Measurements from ENCODE around the gene CRISPLD2.

Gene CRISPLD2

DNA sequence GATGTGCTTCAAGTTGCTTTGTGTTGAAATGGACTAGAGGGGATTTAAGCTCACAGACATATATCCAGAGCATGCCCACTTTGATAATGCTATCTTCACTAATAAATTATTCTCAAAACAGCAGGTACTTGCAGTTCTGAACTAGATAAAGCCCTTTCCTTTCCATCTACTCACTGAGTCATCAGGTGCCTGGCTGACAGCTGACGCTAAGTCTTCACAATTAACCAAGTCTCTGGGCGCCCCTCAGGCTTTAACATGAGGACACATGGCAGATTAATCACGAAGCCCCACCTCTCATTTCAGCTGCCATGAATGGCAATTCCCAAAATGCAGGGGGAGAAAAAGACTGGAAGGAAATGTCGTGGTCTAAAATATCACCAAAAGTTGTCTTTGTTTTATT, 29.5 kb upstream of the CRISPLD2 start:
- no peak for DNase-seq (ENCODE audit: low spot score in 2 of 2)
- Mint-ChIP-seq H3K36me3 (peaks cover 6% of the 10 kb centered on the region), H3K4me3 (no peak overlapping the region), H3K9me3 (no peaks in the 10 kb centered on the region), H3K27ac (no peak overlapping the region), H3K4me1 (no peaks in the 10 kb centered on the region)
- ATAC-seq, result no peak

DNA sequence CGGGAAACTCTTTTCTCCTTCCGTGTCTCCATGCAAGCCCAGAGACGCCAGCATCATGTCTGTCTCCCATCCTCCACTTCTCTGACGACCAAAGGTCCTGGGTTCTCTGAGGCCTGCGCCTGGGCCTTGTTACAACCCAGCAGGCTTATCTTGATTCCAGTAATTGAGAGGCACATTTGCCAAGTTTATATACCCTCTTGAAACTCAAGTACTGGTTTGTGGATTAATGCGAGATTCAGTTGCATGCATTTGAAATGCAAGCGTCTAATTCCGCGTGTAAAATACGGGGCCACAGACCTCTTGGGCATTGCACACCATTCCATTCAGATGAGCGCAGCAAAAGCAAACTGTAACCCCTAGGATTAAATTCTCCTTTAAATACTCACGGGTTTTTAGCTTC, 28.7 kb upstream of the CRISPLD2 start:
- H3K36me3 Mint-ChIP-seq, result peaks cover 2% of the 10 kb centered on the region
- H3K4me3 Mint-ChIP-seq, result no peak overlapping the region
- H3K9me3 Mint-ChIP-seq, result no peaks in the 10 kb centered on the region
- DNase-seq (ENCODE audit: low spot score in 2 of 2) (no peak), ATAC-seq (no peak)
- H3K4me1 Mint-ChIP-seq, result no peaks in the 10 kb centered on the region
- H3K27ac Mint-ChIP-seq, result no peak overlapping the region

DNA sequence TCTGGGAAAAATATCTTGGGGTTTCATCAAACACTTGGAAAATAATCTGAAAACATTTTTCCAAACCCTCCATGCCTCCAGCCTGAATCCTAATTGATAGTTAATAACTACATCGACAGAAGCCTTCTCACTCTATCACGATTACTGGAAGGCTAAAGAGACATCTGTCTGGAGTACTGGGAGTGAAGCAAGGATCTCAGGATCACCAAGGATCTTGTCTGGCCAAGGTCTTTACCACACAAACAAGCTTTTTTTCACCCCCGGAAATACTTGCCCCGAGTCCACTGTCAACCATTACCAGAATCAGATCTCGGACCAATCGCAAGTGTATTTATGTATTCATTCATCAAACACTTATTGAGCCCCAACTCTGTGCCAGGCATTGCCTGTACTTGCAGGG, 28.3 kb upstream of the CRISPLD2 start:
- ATAC-seq (no peak), DNase-seq (ENCODE audit: low spot score in 2 of 2) (no peak)
- no peaks in the 10 kb centered on the region for H3K4me1 Mint-ChIP-seq
- no peak overlapping the region for H3K4me3 Mint-ChIP-seq
- H3K9me3 Mint-ChIP-seq, result no peaks in the 10 kb centered on the region
- no peaks in the 10 kb centered on the region for H3K36me3 Mint-ChIP-seq
- H3K27ac Mint-ChIP-seq, result no peak overlapping the region

DNA sequence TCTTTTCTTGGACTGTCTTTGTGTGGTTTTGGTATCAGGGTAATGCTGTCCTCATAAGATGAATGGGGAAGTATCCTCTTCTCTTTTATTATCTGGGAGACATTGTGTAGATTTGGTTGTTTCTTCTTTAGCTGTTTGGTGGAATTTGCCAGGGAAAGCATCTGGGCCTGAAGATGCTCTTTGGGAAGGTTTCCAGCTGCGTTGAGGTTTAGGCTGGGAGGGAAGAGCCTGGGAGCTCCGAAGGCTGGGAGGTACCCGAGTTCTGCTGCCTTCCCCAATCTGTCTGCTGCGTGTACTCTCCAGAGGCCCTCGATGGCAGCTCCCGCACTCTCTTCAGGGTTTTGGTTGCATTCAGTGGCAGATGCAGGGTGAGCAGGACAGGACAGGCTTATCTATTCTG, 25.6 kb upstream of the CRISPLD2 start:
- no peak overlapping the region for H3K4me3 Mint-ChIP-seq
- ATAC-seq (no peak), DNase-seq (ENCODE audit: low spot score in 2 of 2) (no peak)
- no peaks in the 10 kb centered on the region for H3K9me3 Mint-ChIP-seq
- H3K36me3 Mint-ChIP-seq, result no peaks in the 10 kb centered on the region
- no peaks in the 10 kb centered on the region for H3K4me1 Mint-ChIP-seq
- no peak overlapping the region for H3K27ac Mint-ChIP-seq

DNA sequence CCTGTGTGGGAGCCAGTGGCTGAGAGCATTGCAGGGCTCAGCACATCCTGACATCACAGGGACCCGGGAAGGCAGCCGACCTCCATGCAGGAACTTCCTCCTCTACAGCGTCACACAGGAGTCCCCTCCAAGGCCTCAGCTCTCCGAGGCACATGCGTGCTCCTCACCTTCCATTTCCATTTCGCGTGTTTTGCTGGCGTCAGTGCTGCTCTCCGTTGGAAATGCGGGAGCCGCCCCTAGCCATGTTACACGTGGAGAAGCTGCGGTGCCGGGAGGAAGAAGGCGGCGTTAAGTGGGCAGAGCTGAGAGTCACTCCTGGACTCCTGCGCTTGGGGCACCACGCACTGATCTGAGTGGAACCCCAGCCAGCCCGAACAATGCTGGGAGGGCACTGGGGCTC, 25.2 kb upstream of the CRISPLD2 start:
- no peaks in the 10 kb centered on the region for H3K4me1 Mint-ChIP-seq
- no peaks in the 10 kb centered on the region for H3K9me3 Mint-ChIP-seq
- no peak overlapping the region for H3K4me3 Mint-ChIP-seq
- DNase-seq (ENCODE audit: low spot score in 2 of 2) (no peak), ATAC-seq (no peak)
- no peaks in the 10 kb centered on the region for H3K36me3 Mint-ChIP-seq
- H3K27ac Mint-ChIP-seq, result no peak overlapping the region

DNA sequence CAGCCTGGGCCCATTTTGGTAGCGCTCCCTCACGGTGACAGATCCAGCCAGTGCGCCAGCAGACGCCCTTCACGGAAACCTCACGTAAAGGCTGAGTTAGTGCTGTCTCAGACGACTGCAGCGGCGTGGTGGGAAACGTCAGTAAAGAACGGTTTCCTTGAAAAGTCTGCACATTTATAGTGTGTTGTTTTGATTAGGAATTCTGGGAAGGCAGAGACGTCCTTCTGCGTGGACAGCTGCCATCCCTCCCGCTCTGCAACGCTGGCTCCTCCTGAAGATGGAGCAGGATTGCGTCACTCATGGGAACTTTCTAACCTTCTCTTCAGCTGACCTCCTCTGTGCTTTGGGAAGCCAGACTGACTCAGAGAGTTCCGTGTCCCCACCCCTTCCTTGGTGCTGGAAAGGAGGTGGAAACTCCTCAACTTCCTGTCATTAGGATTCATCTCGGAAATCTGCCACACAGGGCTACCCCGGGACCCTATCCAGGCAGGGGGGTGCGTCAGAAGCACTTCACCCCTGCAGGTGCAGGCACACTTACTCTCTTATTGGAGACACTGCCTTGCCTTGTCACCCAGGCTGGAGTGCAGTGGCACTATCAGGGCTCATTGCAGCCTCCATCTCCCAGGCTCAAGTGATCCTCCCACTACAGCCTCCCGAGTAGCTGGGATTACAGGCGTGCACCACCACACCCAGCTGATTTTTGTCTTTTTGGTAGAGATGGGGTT, 24.3 kb upstream of the CRISPLD2 start:
- DNase-seq (ENCODE audit: low spot score in 2 of 2), result no peak

DNA sequence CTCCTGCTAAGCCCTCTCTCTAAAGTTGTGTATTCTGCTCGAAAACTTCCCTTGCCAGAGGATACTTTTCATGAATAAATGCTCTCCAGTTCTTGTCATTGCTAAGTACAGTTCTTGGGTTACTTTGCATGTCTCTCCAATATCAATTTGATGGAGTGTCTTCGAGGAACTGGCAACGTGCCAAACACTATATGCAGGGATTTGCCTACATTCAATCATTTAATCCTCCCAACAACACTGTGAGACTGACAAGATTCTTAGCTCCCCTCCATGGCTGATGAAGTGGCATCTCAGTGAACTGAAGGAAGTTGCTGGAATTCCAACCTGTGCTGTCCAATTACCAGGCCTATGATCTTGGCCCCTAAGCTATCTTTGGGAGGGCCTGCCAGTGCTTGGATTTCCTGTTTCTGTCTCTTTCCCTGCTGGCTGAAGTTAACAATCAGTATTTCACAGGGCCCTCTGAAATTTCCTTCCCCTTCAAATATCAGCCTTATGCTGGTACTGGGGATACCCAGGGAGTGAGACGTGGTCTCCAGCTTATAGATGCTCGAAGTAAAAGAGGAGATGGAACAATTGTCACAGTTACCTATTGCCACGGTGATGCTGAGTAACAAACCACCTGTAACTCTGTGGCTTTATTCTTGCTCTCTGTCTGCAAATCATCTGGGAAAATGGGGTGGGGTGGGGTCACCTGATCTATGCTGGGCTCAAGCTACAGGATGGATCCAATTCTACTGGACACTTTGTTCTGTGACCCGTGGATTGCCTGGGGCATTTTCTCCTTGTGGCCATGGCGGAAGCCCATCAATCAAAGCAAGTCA, 19.4 kb upstream of the CRISPLD2 start:
- ATAC-seq (no peak), DNase-seq (ENCODE audit: low spot score in 2 of 2) (no peak)
- Mint-ChIP-seq H3K9me3 (peaks cover 3% of the 10 kb centered on the region), H3K4me3 (no peak overlapping the region), H3K4me1 (no peaks in the 10 kb centered on the region), H3K36me3 (no peaks in the 10 kb centered on the region), H3K27ac (no peak overlapping the region)

More for the DNA sequence above, 24.3 kb upstream of the CRISPLD2 start:
- no peaks in the 10 kb centered on the region for H3K9me3 Mint-ChIP-seq
- ATAC-seq, result no peak
- H3K4me3 Mint-ChIP-seq, result no peak overlapping the region
- H3K36me3 Mint-ChIP-seq, result no peaks in the 10 kb centered on the region
- H3K27ac Mint-ChIP-seq, result no peak overlapping the region
- H3K4me1 Mint-ChIP-seq, result no peaks in the 10 kb centered on the region

DNA sequence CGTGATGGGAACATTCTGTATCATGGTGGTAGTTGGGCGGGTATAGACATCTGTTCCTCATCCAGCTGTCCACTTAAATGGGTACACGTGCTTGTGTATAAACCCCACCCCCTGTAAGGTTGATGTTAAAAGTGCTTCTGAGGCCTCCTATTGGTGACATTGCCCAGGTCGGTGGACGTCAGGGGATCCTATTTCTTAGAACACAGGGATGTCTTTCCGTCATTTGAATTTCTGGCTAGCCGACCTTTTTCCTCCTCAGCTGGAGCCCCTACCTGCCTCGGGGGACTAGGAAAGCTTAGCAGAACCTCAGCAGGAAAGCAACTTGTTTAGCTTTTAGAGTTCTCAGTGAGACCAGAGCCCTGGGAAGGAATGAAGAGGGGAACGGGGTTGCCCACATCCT, 16.6 kb upstream of the CRISPLD2 start:
- ATAC-seq (no peak), DNase-seq (ENCODE audit: low spot score in 2 of 2) (no peak)
- no peak overlapping the region for H3K27ac Mint-ChIP-seq
- H3K36me3 Mint-ChIP-seq, result no peaks in the 10 kb centered on the region
- H3K4me3 Mint-ChIP-seq, result no peak overlapping the region
- no peaks in the 10 kb centered on the region for H3K4me1 Mint-ChIP-seq
- peaks cover 3% of the 10 kb centered on the region for H3K9me3 Mint-ChIP-seq

DNA sequence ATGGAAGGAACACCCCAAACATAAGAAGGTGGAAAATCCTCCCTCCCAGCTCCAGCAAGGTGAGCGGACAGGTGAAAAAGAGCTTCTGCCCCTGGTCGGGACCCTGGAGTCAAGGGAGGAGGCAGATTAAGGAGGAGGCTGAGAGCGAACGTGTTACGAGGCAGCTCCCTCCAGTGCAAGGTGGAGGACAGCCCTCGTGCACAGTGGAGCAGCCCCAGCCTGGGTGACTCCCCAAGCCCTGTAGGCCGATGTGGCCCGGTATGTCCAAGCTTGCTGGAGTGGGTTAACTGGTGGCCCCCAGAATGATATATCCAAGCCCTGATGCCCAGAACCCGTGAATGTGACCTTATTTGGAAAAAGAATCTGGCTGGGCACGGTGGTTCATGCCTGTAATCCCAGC, 15.5 kb upstream of the CRISPLD2 start:
- Mint-ChIP-seq H3K9me3 (peaks cover 3% of the 10 kb centered on the region), H3K27ac (no peak overlapping the region), H3K36me3 (no peaks in the 10 kb centered on the region), H3K4me1 (no peaks in the 10 kb centered on the region), H3K4me3 (no peak overlapping the region)
- ATAC-seq (no peak), DNase-seq (ENCODE audit: low spot score in 2 of 2) (no peak)

DNA sequence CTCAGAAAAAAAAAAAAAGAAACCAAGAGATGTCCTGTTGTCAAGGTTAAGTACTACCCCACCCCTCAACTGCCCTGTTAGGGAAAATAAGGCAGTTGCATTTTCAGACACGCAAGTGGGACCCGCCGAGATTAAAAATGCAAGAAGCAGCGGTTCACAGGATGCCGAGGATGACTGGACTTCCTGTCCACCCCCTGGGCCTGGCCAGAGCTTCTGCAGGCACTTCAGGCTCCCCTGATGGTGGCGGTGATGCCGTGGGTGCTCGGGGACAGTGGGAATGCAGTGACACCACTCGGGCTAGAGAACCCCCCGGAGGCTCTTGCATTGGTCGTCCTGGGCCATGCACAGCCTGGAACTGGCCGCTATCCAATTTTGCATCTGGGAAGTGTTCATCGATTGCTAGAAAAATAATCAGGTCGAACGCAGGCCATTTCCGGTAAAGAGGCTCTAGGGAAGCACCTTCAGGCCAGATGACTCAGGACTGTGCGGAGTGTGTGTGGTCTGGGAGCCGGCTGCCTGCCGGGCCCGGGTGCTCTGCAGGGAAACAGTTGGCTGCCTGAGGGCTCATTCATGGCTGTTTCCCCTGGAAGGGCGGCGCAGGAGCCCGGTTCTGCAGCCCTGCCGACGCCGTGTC, 13.4 kb upstream of the CRISPLD2 start:
- no peak for DNase-seq (ENCODE audit: low spot score in 2 of 2)
- no peak overlapping the region for H3K4me3 Mint-ChIP-seq
- no peaks in the 10 kb centered on the region for H3K4me1 Mint-ChIP-seq
- H3K9me3 Mint-ChIP-seq, result no peaks in the 10 kb centered on the region
- no peaks in the 10 kb centered on the region for H3K36me3 Mint-ChIP-seq
- peak; percentile 59 for ATAC-seq
- H3K27ac Mint-ChIP-seq, result no peak overlapping the region

DNA sequence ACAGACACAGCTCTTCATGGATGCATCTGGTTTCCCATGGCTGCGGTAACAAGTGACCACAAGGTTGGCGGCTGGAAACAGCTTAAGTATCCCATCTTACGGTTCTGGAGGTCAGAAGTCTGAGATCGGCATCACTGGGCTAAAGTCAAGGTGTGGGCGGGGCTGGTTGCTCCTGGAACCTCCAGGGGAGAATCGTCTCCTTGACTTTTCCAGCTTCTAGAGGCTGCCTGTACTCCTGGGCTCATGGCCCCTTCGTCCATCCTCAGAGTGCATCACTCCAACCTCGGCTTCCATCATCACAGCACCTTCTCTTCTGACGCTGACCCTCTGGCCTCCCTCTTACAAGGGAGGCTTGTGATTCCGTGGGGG, 12.9 kb upstream of the CRISPLD2 start:
- H3K4me1 Mint-ChIP-seq, result no peaks in the 10 kb centered on the region

DNA sequence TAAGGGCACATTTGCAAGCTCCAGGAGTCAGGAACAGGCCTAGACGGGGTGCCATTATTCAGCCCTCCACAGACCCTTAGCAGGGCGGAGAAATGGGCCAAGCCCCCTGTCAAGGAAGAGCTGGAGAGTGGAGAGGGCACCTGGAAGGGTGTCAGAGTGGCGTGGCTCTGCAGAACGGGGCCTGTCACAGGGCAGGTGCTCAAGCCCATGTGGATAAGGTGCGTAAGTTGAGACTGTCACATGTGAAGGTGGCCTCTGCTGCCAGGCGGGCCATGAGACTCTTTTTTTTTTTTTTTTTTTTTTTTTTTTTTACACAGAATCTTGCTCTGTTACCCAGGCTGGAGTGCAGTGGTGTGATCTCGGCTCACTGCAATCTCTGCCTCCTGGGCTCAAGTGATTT, 12.0 kb upstream of the CRISPLD2 start:
- H3K4me1 Mint-ChIP-seq, result peaks cover under 1% of the 10 kb centered on the region
- no peaks in the 10 kb centered on the region for H3K9me3 Mint-ChIP-seq
- H3K27ac Mint-ChIP-seq, result no peak overlapping the region
- H3K4me3 Mint-ChIP-seq, result no peak overlapping the region
- H3K36me3 Mint-ChIP-seq, result no peaks in the 10 kb centered on the region
- ATAC-seq (no peak), DNase-seq (ENCODE audit: low spot score in 2 of 2) (no peak)

More for the DNA sequence above, 12.9 kb upstream of the CRISPLD2 start:
- DNase-seq (ENCODE audit: low spot score in 2 of 2) (no peak), ATAC-seq (no peak)
- Mint-ChIP-seq H3K4me3 (no peak overlapping the region), H3K27ac (no peak overlapping the region), H3K9me3 (no peaks in the 10 kb centered on the region), H3K36me3 (no peaks in the 10 kb centered on the region)

DNA sequence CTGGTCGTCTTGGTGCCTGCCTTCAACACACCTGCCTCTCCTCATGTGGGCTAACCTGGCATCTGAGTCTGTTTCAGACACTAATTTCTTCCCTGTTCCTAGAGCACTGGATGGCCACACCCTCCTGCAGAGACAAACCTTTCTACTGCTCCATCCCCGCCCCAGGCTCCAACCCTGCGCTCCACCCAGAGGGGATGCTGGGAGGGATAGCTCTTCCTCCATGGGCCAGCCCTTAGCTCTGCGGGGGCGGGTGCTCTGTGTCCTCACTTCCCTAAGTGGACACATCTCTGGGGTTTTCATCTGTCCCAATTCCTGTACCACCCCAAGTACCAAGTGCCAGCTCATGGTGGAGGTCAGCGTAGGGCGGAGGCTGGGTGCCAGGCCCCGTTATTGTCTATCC, 11.0 kb upstream of the CRISPLD2 start:
- H3K4me3 Mint-ChIP-seq, result no peak overlapping the region
- ATAC-seq (no peak), DNase-seq (ENCODE audit: low spot score in 2 of 2) (no peak)
- no peaks in the 10 kb centered on the region for H3K9me3 Mint-ChIP-seq
- peaks cover 6% of the 10 kb centered on the region for H3K4me1 Mint-ChIP-seq
- no peaks in the 10 kb centered on the region for H3K36me3 Mint-ChIP-seq
- H3K27ac Mint-ChIP-seq, result no peak overlapping the region

DNA sequence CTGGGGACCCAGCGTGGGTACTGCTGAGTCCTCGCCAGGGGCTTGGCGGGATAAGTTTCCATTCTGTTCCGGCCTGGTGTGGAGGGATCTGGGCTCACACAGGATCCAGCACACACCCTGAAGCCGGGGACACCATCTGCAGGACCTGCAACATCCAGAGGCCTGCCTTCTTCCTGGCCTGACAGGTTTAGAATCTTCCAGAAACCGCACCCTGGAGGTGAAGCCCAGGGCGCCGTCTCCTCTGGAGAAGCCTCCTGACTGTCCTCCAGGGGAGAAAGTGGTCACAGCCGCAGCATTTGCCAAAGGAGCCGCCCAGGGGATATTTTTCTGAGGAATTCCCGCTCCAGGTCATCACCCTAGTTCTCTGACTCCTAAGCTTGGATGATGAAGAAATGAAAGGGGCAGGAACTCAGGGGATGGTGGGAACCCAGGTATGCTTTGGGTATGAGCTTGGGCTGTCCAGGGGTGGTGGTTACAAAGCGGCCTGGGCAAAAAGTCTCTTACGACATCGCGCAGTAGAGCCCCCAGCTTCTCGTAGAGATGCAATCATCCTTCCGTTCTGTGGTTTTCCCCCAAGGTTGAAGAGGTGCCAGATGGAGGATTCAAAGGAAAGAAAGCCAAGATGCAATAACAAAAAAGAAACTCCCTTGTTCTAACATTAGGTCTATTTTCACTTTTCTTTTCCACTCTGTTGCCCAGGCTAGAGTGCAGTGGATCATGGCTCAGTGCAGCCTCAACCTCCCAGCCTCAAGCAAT, 9.1 kb upstream of the CRISPLD2 start:
- H3K27ac Mint-ChIP-seq, result no peak overlapping the region
- DNase-seq (ENCODE audit: low spot score in 2 of 2) (no peak), ATAC-seq (peak; percentile 34)
- H3K4me1 Mint-ChIP-seq, result peaks cover 6% of the 10 kb centered on the region
- no peak overlapping the region for H3K4me3 Mint-ChIP-seq
- H3K9me3 Mint-ChIP-seq, result no peaks in the 10 kb centered on the region
- no peaks in the 10 kb centered on the region for H3K36me3 Mint-ChIP-seq

DNA sequence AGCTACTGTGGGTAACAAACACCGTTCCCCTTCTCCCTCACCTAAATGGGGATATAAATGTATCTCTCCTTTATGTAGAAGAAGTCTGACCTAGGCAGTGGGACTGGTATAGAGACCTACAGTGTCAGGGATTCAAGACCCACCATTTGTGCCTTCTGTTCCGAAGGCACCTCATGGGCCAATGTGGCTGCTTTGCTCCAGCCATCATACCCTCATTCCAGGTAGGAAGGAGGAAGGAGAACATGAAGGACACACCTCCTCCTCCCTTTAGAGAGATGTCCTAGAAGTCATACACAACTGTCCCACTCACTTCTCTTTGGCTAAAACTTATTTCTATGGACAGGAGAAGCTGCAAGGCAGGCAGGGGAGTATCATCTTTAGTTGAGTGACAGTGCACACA, 8.3 kb upstream of the CRISPLD2 start:
- DNase-seq (ENCODE audit: low spot score in 2 of 2) (no peak), ATAC-seq (no peak)
- Mint-ChIP-seq H3K36me3 (no peaks in the 10 kb centered on the region), H3K27ac (no peak overlapping the region), H3K4me1 (peaks cover 6% of the 10 kb centered on the region), H3K4me3 (no peak overlapping the region), H3K9me3 (no peaks in the 10 kb centered on the region)
